Sigmoid colon (tissue), 4 donors: ENCODE measurements around the gene CACNA2D3.

Experiments
- POLR2AphosphoS5 ChIP-seq, 4 donors: sonication (generic); formaldehyde crosslinking; IDR thresholded peaks; one replicate each; pipeline ENCODE4 v1.6.1; 2017; ENCODE audit warnings: antibody characterized with exemption in 4 of 4
- TF ChIP-seq, protein P1 (sequence below), 4 experiments: fragments of 450-650 bp in 3 of 4; fragments of 200-600 bp in 1 of 4; IDR thresholded peaks; one replicate each; pipeline ENCODE4 v1.5.1; 2016 to 2019; ENCODE audit warnings: antibody characterized with exemption in 4 of 4, mild to moderate bottlenecking in 3 of 4, moderate library complexity in 2 of 4

- TF ChIP-seq, protein P1, sequence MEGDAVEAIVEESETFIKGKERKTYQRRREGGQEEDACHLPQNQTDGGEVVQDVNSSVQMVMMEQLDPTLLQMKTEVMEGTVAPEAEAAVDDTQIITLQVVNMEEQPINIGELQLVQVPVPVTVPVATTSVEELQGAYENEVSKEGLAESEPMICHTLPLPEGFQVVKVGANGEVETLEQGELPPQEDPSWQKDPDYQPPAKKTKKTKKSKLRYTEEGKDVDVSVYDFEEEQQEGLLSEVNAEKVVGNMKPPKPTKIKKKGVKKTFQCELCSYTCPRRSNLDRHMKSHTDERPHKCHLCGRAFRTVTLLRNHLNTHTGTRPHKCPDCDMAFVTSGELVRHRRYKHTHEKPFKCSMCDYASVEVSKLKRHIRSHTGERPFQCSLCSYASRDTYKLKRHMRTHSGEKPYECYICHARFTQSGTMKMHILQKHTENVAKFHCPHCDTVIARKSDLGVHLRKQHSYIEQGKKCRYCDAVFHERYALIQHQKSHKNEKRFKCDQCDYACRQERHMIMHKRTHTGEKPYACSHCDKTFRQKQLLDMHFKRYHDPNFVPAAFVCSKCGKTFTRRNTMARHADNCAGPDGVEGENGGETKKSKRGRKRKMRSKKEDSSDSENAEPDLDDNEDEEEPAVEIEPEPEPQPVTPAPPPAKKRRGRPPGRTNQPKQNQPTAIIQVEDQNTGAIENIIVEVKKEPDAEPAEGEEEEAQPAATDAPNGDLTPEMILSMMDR (IDR thresholded peaks at IDR 0.05) = no peak
- no peak for TF ChIP-seq POLR2AphosphoS5 (IDR thresholded peaks at IDR 0.05)
Measured at GRCh38 chr3:54198556-54198955, 76.2 kb downstream of the CACNA2D3 start.
